Measurements from ENCODE around the gene FAAP100. TPM values are rescaled to one million over a fixed set of nuclear protein-coding genes. Genes with fewer than 3 reads are reported as not detected.
A peak's percentile ranks its signal among the peaks of the same experiment; 100 is the strongest.

FAAP100 gene
- total RNA-seq, 4 donors from 2014 or later, result 26.2 to 90.5 (median 37.4) TPM

- in situ Hi-C loops (cut with MboI; ENCODE audit: low pct_ligation_motif_present in 1 of 4, low pct_unique_long_range_greater_than_20kb in 1 of 4, low sequenced_read_pairs in 3 of 4), result no loop called here
- Histone ChIP-seq H3K4me1 (peaks cover 0 to 14% (median 6%) of the 10 kb centered on the region in 4 donors), H3K9me3 (no peaks in the 10 kb centered on the region), H3K27me3 (peaks cover 65% of the 10 kb centered on the region), H3K4me3 (no peak overlapping the region), H3K36me3 (no peaks in the 10 kb centered on the region), H3K27ac (no peak overlapping the region)
- intact Hi-C loops (cut with DNase I; ENCODE audit: low total_unique reads), result no loop called here
- no peak for TF ChIP-seq POLR2AphosphoS5 (IDR thresholded peaks at IDR 0.05)
- no peak for TF ChIP-seq POLR2A (IDR thresholded peaks at IDR 0.05)
- no peak for TF ChIP-seq EP300 (IDR thresholded peaks at IDR 0.05; ENCODE audit: low read depth)
- TF ChIP-seq, protein P1, sequence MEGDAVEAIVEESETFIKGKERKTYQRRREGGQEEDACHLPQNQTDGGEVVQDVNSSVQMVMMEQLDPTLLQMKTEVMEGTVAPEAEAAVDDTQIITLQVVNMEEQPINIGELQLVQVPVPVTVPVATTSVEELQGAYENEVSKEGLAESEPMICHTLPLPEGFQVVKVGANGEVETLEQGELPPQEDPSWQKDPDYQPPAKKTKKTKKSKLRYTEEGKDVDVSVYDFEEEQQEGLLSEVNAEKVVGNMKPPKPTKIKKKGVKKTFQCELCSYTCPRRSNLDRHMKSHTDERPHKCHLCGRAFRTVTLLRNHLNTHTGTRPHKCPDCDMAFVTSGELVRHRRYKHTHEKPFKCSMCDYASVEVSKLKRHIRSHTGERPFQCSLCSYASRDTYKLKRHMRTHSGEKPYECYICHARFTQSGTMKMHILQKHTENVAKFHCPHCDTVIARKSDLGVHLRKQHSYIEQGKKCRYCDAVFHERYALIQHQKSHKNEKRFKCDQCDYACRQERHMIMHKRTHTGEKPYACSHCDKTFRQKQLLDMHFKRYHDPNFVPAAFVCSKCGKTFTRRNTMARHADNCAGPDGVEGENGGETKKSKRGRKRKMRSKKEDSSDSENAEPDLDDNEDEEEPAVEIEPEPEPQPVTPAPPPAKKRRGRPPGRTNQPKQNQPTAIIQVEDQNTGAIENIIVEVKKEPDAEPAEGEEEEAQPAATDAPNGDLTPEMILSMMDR (IDR thresholded peaks at IDR 0.05), result no peak
- WGBS, 2 donors (ENCODE audit: low coverage in 1 of 2), result 67% methylated on average over 56 of the region's 62 CpGs; no CpG with 5 or more reads in 1 of the 2 donors
- no peak for DNase-seq
Measured at GRCh38 chr17:81528651-81529436, 23.3 kb downstream of the FAAP100 start.

DNA sequence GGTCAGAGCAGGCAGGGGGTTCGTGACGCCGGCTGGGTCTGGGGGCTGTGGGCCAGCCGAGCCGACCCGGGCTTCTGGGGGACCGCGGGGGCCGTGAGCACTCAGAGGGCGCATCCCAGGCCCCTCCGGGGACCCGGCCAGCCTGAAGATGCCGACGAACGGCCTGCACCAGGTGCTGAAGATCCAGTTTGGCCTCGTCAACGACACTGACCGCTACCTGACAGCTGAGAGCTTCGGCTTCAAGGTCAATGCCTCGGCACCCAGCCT, 23.8 kb downstream of the FAAP100 start:
- Histone ChIP-seq H3K9me3 (no peaks in the 10 kb centered on the region), H3K4me3 (no peak overlapping the region), H3K27me3 (peaks cover 70% of the 10 kb centered on the region), H3K27ac (no peak overlapping the region), H3K36me3 (no peaks in the 10 kb centered on the region), H3K4me1 (peaks cover 0 to 17% (median 9%) of the 10 kb centered on the region in 4 donors)
- TF ChIP-seq POLR2A (IDR thresholded peaks at IDR 0.05) (no peak), POLR2AphosphoS5 (IDR thresholded peaks at IDR 0.05) (no peak), EP300 (IDR thresholded peaks at IDR 0.05; ENCODE audit: low read depth) (no peak)
- TF ChIP-seq, protein P1 (IDR thresholded peaks at IDR 0.05), result no peak
- 33% methylated on average over 3 of the region's 20 CpGs; no CpG with 5 or more reads in 1 of the 2 donors for WGBS, 2 donors (ENCODE audit: low coverage in 1 of 2)
- in situ Hi-C loops (cut with MboI; ENCODE audit: low pct_ligation_motif_present in 1 of 4, low pct_unique_long_range_greater_than_20kb in 1 of 4, low sequenced_read_pairs in 3 of 4), result no loop called here
- intact Hi-C loops (cut with DNase I; ENCODE audit: low total_unique reads), result no loop called here
- DNase-seq, result no peak

GRCh38 chr17:81527591-81528383, 24.4 kb downstream of the FAAP100 start, which contains the start of gene FSCN2:
TSS of gene FSCN2 (plus strand) at chr17:81528377. CDS start at chr17:81528532, 155 bp downstream.
- TF ChIP-seq, protein P1 (IDR thresholded peaks at IDR 0.05), result peak in 1 of 5 experiments; percentile 25
- TF ChIP-seq EP300 (IDR thresholded peaks at IDR 0.05; ENCODE audit: low read depth), result no peak
- TF ChIP-seq POLR2A (IDR thresholded peaks at IDR 0.05), result no peak
- TF ChIP-seq POLR2AphosphoS5 (IDR thresholded peaks at IDR 0.05), result no peak
- in situ Hi-C loops (cut with MboI; ENCODE audit: low pct_ligation_motif_present in 1 of 4, low pct_unique_long_range_greater_than_20kb in 1 of 4, low sequenced_read_pairs in 3 of 4), result no loop called here
- Histone ChIP-seq H3K36me3 (no peaks in the 10 kb centered on the region), H3K27ac (no peak within 1 kb of the TSS), H3K9me3 (no peaks in the 10 kb centered on the region), H3K4me3 (no peak within 1 kb of the TSS), H3K4me1 (peaks cover 0 to 18% (median 9%) of the 10 kb centered on the region in 4 donors), H3K27me3 (peaks cover 75% of the 10 kb centered on the region)
- intact Hi-C loops (cut with DNase I; ENCODE audit: low total_unique reads), result no loop called here
- 35% methylated on average over 39 of the region's 42 CpGs; no CpG with 5 or more reads in 1 of the 2 donors for WGBS, 2 donors (ENCODE audit: low coverage in 1 of 2)
- no peak for DNase-seq
